ENCODE results near the gene TTC29. TPM values are rescaled to one million over a fixed set of nuclear protein-coding genes. Genes with fewer than 3 reads are reported as not detected.

Gene TTC29
- total RNA-seq, 4 donors from 2014 or later: not detected

DNA sequence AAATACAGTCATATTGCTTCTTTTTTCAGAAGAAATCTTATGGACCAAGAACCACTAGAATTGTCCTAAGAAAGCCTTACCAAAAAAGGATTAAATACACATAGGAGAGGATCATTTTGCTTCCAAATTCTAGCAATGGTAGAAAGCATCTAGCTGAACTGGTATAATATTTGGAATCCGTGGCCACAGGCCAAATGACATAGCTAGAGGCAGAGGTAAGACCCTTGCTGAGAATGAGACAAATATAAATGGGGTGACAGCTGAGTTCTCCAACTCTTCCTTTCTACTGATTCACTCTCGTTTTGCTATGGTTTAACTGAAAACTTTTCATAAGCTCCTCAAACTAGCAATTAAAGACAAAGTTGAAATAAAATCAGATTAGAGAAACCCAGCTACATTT, 150.0 kb downstream of the TTC29 start:
- no peak for TF ChIP-seq CTCF (IDR thresholded peaks at IDR 0.05)
- ATAC-seq (ENCODE audit: low FRiP score) (no peak), DNase-seq (ENCODE audit: low spot score) (no peak)

- no peak for TF ChIP-seq CTCF (IDR thresholded peaks at IDR 0.05)
- DNase-seq (ENCODE audit: low spot score) (no peak), ATAC-seq (ENCODE audit: low FRiP score) (no peak)
Observed at GRCh38 chr4:146793727-146794126, 151.9 kb downstream of the TTC29 start.

DNA sequence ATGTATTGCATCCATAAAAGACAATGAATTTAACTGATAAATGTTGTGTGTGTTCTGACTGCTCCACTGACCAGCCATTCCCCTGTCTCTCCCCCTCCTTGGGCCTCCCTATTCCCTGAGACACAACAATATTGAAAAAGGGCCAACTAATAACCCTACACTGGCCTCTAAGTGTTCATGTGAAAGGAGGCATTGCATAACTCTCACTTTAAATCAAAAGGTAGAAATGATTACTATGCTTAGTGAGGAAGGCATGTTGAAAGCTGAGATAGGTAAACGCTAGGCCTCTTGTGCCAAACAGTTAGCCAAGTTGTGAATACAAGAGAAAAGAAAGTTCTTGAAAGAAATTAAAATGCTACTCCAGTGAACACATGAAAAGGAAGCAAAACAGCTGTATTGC, 154.2 kb downstream of the TTC29 start:
- DNase-seq (ENCODE audit: low spot score) (no peak), ATAC-seq (ENCODE audit: low FRiP score) (no peak)
- no peak for TF ChIP-seq CTCF (IDR thresholded peaks at IDR 0.05)

DNA sequence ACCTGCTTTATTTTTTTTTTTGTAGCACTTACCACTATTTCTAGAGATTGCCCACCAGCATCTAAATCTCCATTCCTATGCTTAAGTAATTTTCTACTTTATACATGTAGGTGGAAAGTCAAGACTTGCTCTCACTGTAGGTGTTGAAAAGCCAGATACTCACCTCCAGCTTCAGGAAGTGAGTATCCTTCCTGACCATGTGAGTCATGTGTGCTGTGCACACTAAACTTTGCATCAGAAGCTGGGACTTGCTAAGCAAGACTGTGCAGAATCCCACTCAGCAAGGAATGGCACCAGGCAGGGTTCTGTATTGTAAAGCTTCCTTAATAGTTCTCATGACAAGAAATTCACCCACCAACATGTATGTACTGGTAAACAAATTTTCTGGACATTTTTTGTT, 155.1 kb downstream of the TTC29 start:
- TF ChIP-seq CTCF (IDR thresholded peaks at IDR 0.05): no peak
- no peak for ATAC-seq (ENCODE audit: low FRiP score)
- DNase-seq (ENCODE audit: low spot score): no peak

- ATAC-seq (ENCODE audit: low FRiP score) (no peak), DNase-seq (ENCODE audit: low spot score) (no peak)
- no peak for TF ChIP-seq CTCF (IDR thresholded peaks at IDR 0.05)
Observed at GRCh38 chr4:146787731-146788130, 157.9 kb downstream of the TTC29 start.

GRCh38 chr4:146776691-146777090, 169.0 kb downstream of the TTC29 start:
- no peak for DNase-seq (ENCODE audit: low spot score)
- ATAC-seq (ENCODE audit: low FRiP score): no peak
- no peak for TF ChIP-seq CTCF (IDR thresholded peaks at IDR 0.05)

DNA sequence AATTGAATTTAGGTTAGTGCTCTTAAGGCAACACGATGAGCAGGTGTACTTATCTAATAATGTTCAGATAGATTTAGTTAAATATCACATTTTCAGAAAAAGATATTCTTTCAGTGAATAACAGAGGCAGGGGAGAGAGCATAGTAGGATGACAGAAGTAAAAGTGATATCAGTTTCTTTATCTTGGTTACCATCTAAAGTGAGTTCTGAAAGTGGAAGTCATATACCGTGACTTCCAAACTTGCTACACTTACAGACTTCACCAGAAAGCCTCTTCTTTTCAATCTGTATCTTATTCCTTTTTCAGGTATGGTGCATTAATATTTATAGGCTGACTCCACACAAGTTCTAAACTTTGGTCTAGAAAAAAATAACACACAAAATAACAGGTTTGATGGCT, 182.1 kb downstream of the TTC29 start:
- ATAC-seq (ENCODE audit: low FRiP score) (no peak), DNase-seq (ENCODE audit: low spot score) (no peak)
- TF ChIP-seq CTCF (IDR thresholded peaks at IDR 0.05): no peak

Data from omental fat pad (tissue), 4 donors.